Lower leg skin (tissue), 4 donors: ENCODE measurements around the gene SLC41A1. TPM values are rescaled to one million over a fixed set of nuclear protein-coding genes. Genes with fewer than 3 reads are reported as not detected.

Source experiments
- DNase-seq, 2 donors: peaks; one replicate each; pipeline ENCODE4 v3.0.0-alpha.2; 2019; ENCODE audit warnings: low spot score in 2 of 2
- H3K4me3 ChIP-seq: fragments of 200-600 bp; sonication (generic); 2 replicates; pipeline ENCODE4 v1.5.1; 2017; ENCODE audit warnings: mild to moderate bottlenecking, low read depth; ENCODE audit not compliant: poor library complexity, severe bottlenecking
- CTCF ChIP-seq, 3 donors: fragments of 450-650 bp; IDR thresholded peaks; one replicate each; pipeline ENCODE4 v1.5.1; 2016; ENCODE audit warnings: antibody characterized with exemption in 3 of 3, mild to moderate bottlenecking in 3 of 3, moderate library complexity in 2 of 3
- POLR2A ChIP-seq, 2 donors: fragments of 450-650 bp; IDR thresholded peaks; one replicate each; pipeline ENCODE4 v1.6.1; 2016 to 2017; ENCODE audit warnings: antibody characterized with exemption in 2 of 2, mild to moderate bottlenecking in 1 of 2, moderate library complexity in 1 of 2
- WGBS, 2 donors: methylation state at CpG; one replicate each; pipeline ENCODE4 v1.1.5; 2018; 5-methylcytosine and 5-hydroxymethylcytosine counted together
- intact Hi-C: fragments of 100-400 bp; cut with DNase I; formaldehyde crosslinking; loops from one replicate; pipeline ENCODE4 v1.15.0; 2023; ENCODE audit warnings: low total_unique reads
- total RNA-seq, 4 donors: library from RNA; depleted of rRNA; stranded (reverse); fragments of >200 nt; gene quantifications; one replicate each; pipeline ENCODE4 v1.1.0, GENCODE V29; 2016

Gene SLC41A1
- total RNA-seq, 4 donors from 2014 or later = 12.8 to 22.0 (median 15.8) TPM

GRCh38 chr1:205785446-205785845 lies 27.6 kb downstream of the SLC41A1 start:
- intact Hi-C loops = no loop called here
- WGBS, 2 donors = 92 to 96% methylated on average over 9 of the region's 9 CpGs
- no peak for DNase-seq
- H3K4me3 ChIP-seq = no peak overlapping the region
- TF ChIP-seq POLR2A (IDR thresholded peaks at IDR 0.05) (no peak), CTCF (IDR thresholded peaks at IDR 0.05) (no peak)

DNA sequence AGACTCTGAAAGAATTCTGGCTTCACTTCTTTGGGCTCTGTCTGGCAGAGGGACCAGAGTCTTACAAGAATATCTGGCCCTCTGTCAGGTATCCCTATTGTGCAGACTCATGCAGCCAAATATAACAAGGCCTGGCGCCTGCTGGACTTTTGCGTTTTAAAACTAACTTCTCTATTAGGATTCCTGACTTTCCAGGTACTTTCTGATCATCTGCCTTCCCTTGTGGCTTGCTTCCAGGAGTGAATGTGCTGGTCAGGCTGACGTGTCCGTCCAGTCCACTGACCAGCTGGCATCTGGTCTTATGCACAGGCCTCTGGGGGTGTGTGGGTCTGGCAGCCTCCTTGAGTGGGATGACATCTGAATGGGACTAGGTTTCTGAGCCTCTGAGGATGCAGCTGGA lies 29.1 kb downstream of the SLC41A1 start:
- DNase-seq = no peak
- H3K4me3 ChIP-seq = no peak overlapping the region
- TF ChIP-seq POLR2A (IDR thresholded peaks at IDR 0.05) (no peak), CTCF (IDR thresholded peaks at IDR 0.05) (no peak)
- 74 to 89% methylated on average over 4 of the region's 4 CpGs for WGBS, 2 donors
- intact Hi-C loops = no loop called here

GRCh38 chr1:205783433-205783795 lies 29.6 kb downstream of the SLC41A1 start:
- H3K4me3 ChIP-seq = no peak overlapping the region
- no peak for TF ChIP-seq POLR2A (IDR thresholded peaks at IDR 0.05)
- TF ChIP-seq CTCF (IDR thresholded peaks at IDR 0.05) = no peak
- intact Hi-C loops = no loop called here
- DNase-seq = no peak

- no peak for DNase-seq
- 57 to 61% methylated on average over 4 of the region's 4 CpGs for WGBS, 2 donors
- no peak overlapping the region for H3K4me3 ChIP-seq
- no peak for TF ChIP-seq POLR2A (IDR thresholded peaks at IDR 0.05)
- no peak for TF ChIP-seq CTCF (IDR thresholded peaks at IDR 0.05)
- intact Hi-C loops = no loop called here
Observed at GRCh38 chr1:205782627-205783432, 30.2 kb downstream of the SLC41A1 start.

DNA sequence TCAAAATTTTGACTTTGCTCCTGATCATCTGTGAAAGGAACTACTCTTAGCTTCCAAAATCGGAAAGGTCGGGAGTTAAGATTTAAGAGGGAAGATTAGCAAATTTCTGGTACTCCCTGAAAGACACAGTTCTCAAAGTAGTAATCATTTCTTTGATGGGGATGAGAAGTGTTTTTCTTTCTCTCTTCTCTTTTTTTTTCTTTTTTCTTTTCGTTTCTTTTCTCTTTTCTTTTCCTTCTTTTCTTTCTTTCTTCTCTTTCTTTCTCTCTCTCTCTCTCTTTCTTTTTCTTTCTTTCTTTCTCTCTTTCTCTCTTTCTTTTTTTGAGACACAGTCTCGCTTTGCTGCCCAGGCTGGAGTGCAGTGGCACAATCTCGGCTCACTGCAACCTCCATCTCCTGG lies 32.7 kb downstream of the SLC41A1 start:
- no peak for TF ChIP-seq CTCF (IDR thresholded peaks at IDR 0.05)
- no peak for TF ChIP-seq POLR2A (IDR thresholded peaks at IDR 0.05)
- intact Hi-C loops = no loop called here
- H3K4me3 ChIP-seq = no peak overlapping the region
- WGBS, 2 donors = 90 to 91% methylated on average over 5 of the region's 5 CpGs
- no peak for DNase-seq

GRCh38 chr1:205777994-205778393 lies 35.0 kb downstream of the SLC41A1 start:
- no peak for TF ChIP-seq CTCF (IDR thresholded peaks at IDR 0.05)
- TF ChIP-seq POLR2A (IDR thresholded peaks at IDR 0.05) = no peak
- H3K4me3 ChIP-seq = no peak overlapping the region
- 81 to 87% methylated on average over 2 of the region's 2 CpGs for WGBS, 2 donors
- DNase-seq = no peak
- intact Hi-C loops = no loop called here
